Activated T-helper 1 cell treated with anti-CD3 and anti-CD28 coated beads, Interleukin-12 subunit alpha, Interleukin-12 subunit beta, Interleukin-2, Interleukin-4 antibody, amounts not matched to agents 30 ng/mL and 10 ng/mL and 1 ng/mL, durations not matched to agents 14 hours and 24 hours and 36 hours (primary cell): ENCODE measurements around the gene TIFAB. TPM values are rescaled to one million over a fixed set of nuclear protein-coding genes. Genes with fewer than 3 reads are reported as not detected.

Experiments used
- DNase-seq: peaks from one replicate; pipeline ENCODE4 v3.0.0; 2021; ENCODE audit warnings: low spot score
- H3K27ac Mint-ChIP-seq: one replicate; pipeline ENCODE4 v1.8.0; 2021; ENCODE audit warnings: mild to moderate bottlenecking, mixed read lengths
- H3K27me3 Mint-ChIP-seq: one replicate; pipeline ENCODE4 v1.8.0; 2022; ENCODE audit warnings: mild to moderate bottlenecking, moderate library complexity, mixed read lengths; ENCODE audit not compliant: insufficient read depth
- H3K36me3 Mint-ChIP-seq: one replicate; pipeline ENCODE4 v1.8.0; 2021; ENCODE audit warnings: low read depth, mixed read lengths
- H3K4me1 Mint-ChIP-seq: one replicate; pipeline ENCODE4 v1.8.0; 2021; ENCODE audit warnings: low read depth, mixed read lengths
- H3K4me3 Mint-ChIP-seq: one replicate; pipeline ENCODE4 v1.8.0; 2021; ENCODE audit warnings: mild to moderate bottlenecking, moderate library complexity, mixed read lengths
- H3K9me3 Mint-ChIP-seq: one replicate; pipeline ENCODE4 v1.8.0; 2021; ENCODE audit warnings: mixed read lengths
- intact Hi-C: fragments of 100-400 bp; cut with micrococcal nuclease; formaldehyde crosslinking; loops from one replicate; pipeline ENCODE4 v1.15.1; 2024
- total RNA-seq: library from RNA; stranded (reverse); gene quantifications from 2 replicates; pipeline ENCODE4 v1.2.3, GENCODE V29; 2022

TIFAB gene
- total RNA-seq, 1 donor from 2014 or later = not detected

DNA sequence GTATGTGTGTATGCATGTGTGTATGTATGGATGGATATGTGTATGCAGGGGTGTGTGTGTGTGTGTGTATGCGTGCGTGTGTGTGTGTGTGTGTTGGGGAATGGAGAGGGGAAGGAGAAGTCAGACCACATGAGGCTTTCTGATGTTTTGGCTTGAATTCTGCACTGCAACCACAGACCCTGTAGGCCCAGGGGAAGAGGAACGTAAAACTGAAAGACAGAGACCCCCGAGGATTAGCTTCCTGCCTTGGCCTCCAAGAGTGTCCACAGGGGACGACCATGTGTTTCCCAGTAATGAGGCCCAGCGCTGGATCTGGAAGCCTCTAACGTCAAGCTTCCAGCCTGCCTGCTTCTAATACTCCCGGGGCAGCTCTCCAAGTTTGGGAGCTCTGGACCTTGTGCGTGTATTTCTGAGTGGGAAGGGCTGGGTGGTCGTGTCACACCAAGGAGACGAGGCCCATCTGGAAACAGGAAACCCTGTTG lies 10.8 kb downstream of the TIFAB start:
- Mint-ChIP-seq H3K4me3 (no peak overlapping the region), H3K27ac (no peak overlapping the region), H3K9me3 (no peaks in the 10 kb centered on the region), H3K4me1 (no peaks in the 10 kb centered on the region), H3K36me3 (no peaks in the 10 kb centered on the region), H3K27me3 (peaks cover 5% of the 10 kb centered on the region)
- DNase-seq = no peak
- intact Hi-C loops = no loop called here

DNA sequence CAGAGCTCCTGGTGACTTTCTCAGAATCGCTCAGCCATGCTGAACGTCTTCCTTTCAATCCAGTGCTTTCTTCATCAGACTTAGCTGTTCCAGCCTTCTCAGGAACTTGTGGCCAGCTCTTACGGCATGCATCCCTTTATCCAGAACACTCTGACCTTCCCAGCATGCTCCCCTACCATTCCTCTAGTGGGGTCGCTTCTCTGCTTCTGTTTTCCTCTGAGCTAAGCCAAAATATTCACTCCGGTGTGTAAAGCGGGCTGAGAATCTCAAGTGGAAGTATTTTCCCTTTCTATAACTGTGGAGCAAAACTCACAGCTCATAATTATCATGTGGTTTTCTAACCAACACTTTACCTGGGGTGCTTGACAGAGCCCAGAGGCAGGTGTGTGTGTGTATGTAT lies 11.2 kb downstream of the TIFAB start:
- peaks cover 5% of the 10 kb centered on the region for H3K27me3 Mint-ChIP-seq
- intact Hi-C loops = no loop called here
- no peaks in the 10 kb centered on the region for H3K36me3 Mint-ChIP-seq
- H3K4me3 Mint-ChIP-seq = no peak overlapping the region
- no peaks in the 10 kb centered on the region for H3K4me1 Mint-ChIP-seq
- no peak overlapping the region for H3K27ac Mint-ChIP-seq
- H3K9me3 Mint-ChIP-seq = no peaks in the 10 kb centered on the region
- no peak for DNase-seq

DNA sequence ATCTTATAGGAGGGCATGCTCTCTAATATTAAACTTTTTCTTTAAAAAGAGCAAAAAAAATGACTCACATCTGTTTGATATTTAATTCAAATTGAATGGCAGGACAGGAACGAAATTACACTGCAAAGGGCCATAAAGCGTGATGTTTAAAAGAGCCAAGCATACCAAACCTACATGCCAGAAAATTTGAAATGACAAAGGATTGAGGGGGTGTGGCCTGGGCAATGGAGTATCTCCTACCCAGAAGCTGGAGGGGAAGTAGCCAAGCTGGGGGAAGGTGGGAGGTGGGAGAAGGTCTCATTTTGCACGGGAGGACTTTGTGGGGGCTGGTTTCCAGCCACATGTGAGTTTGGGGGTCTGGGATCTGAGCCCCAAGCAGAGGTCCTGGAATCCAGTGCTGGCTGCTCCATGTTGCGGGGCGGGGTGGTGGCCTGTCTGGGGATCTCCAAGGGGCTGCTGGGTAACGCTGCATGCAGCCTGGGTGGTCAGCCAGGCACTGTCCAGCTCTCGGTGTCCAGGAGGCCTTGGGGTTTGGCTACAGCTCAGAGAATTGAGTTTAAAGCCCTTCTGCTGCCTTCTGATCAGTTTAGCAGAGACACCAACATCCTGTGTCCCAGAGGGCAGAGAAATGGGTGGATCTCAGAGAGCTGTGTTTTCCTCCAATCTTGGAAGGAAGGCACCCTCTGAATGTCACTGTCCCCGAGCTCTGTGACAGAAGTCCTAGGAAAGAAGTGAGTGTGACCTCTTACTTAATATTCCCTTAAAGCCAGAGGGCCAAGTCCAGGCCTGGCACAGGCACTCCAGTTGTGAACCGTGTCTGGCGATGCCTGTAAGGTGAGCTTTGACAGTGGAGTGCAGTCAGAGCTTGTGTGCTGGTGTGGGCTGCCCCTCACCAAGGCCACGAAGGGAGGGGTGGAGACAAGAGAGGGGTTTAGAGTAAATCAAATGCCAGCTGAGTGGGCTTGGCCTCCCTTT lies 12.6 kb downstream of the TIFAB start:
- no peak overlapping the region for H3K4me3 Mint-ChIP-seq
- H3K27me3 Mint-ChIP-seq = peaks cover 7% of the 10 kb centered on the region
- H3K27ac Mint-ChIP-seq = no peak overlapping the region
- no peaks in the 10 kb centered on the region for H3K4me1 Mint-ChIP-seq
- H3K36me3 Mint-ChIP-seq = no peaks in the 10 kb centered on the region
- DNase-seq = no peak
- intact Hi-C loops = no loop called here
- no peaks in the 10 kb centered on the region for H3K9me3 Mint-ChIP-seq

DNA sequence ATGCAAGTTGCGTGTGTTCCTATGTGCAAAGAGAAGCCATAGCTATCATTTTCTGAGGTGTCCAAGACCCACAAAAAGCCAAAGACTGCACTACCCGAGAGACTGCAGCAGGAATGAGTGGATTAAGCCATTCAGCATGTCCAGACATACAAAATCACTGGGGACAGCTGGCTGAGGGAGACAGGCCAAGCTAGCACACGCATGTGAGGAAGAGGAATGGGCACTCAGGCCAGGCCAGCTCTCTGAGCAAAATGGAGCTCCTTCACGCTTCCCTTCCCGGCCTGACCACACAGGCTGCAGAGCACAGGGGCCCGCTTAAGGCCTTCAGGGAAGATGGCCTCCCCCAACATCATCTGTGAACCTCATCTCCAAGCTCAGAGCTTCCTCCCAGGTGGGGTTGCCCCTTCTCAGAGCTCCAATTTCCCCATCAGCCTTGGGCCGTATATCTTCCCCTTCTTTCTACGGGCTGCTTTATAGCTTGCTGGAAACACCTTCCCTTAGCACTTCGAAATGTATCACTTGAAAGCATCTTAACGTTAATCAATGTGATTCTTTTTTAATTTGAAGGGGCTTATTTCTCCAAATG lies 13.4 kb downstream of the TIFAB start:
- Mint-ChIP-seq H3K27me3 (peaks cover 10% of the 10 kb centered on the region), H3K36me3 (no peaks in the 10 kb centered on the region), H3K4me1 (no peaks in the 10 kb centered on the region), H3K4me3 (no peak overlapping the region), H3K9me3 (no peaks in the 10 kb centered on the region), H3K27ac (no peak overlapping the region)
- intact Hi-C loops = no loop called here
- no peak for DNase-seq

DNA sequence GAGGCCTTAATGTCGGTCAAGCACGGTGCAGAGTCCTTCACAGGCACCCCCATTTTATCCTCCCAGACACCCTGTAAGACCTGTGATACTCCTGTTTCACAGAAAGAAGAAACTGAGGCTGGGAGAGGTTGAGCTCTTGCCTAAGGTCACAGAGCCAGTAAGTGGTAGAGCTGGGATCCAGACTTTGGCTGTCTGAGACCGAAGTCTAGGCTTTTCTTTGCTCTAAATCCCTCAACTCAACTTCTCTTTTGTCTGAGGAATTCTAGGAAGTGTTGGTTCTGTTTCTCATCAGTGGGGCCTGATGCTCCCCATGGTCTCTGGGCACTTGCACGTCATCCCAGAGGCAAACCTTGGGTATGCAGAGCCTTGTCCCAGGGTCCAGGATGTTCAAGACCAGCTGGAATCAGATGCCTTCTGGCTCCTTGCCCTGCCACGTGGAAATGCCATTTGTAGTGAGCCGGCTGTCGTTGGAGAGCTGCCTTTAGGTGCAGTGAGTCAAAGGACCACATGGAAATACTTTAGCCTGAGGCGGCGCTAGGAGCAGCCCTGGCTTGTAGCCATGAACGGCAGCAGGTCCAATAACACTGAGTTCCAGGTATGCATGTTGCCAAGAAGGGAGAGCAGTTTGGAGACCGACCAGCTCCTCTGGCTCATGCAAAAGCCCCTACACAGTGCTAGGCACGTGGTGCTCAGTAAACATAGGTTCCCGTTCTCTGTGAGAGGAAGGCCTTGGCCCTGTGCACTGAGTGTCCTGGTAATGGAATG lies 14.2 kb downstream of the TIFAB start:
- H3K9me3 Mint-ChIP-seq = no peaks in the 10 kb centered on the region
- H3K4me1 Mint-ChIP-seq = no peaks in the 10 kb centered on the region
- peaks cover 12% of the 10 kb centered on the region for H3K27me3 Mint-ChIP-seq
- no peak for DNase-seq
- no peaks in the 10 kb centered on the region for H3K36me3 Mint-ChIP-seq
- intact Hi-C loops = no loop called here
- H3K4me3 Mint-ChIP-seq = no peak overlapping the region
- no peak overlapping the region for H3K27ac Mint-ChIP-seq

DNA sequence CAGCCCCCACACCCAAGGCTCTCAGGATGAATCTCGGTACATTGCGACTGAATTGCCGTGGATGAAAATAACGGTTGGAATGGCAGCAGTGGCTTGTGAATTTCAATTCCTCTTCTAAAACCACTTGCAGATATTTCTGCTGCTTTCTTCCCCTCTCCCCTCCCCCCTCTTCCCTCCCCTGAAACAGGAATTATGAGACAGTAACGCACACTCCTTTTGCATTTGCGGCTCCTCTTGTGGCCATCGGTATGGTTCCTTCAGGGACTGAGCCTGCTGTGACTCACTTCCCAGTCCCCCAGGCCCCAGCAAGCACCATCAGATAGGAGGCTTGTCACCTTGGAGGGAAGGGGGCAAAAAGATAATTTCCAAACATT lies 14.7 kb downstream of the TIFAB start:
- intact Hi-C loops = no loop called here
- peaks cover 12% of the 10 kb centered on the region for H3K27me3 Mint-ChIP-seq
- DNase-seq = no peak
- no peaks in the 10 kb centered on the region for H3K36me3 Mint-ChIP-seq
- H3K4me3 Mint-ChIP-seq = no peak overlapping the region
- no peaks in the 10 kb centered on the region for H3K4me1 Mint-ChIP-seq
- no peak overlapping the region for H3K27ac Mint-ChIP-seq
- H3K9me3 Mint-ChIP-seq = no peaks in the 10 kb centered on the region

DNA sequence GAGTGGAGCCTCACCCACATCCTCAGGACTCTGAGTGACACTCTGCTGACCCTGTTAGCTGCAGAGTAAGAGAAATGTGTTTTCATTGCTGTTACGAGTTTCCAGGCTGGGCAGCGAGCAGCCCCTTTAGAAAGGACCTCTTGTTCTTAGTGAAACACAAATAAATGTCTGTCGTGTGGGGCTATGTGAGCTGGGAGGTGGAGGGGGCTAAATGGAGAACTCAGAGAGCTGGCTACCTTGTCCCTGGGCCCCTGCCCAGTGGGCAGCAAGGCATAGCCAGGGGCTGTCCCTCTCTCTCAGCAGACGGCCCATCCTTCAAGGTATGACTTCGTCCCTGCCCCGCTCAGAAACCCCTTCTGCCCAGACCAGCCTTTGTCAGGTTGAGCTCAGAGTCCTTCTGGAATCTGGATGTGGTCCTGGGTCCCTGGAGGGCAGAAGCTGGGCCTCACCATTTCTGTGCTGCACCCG lies 15.2 kb downstream of the TIFAB start:
- no peak for DNase-seq
- intact Hi-C loops = no loop called here
- Mint-ChIP-seq H3K4me1 (no peaks in the 10 kb centered on the region), H3K36me3 (no peaks in the 10 kb centered on the region), H3K9me3 (no peaks in the 10 kb centered on the region), H3K27me3 (peaks cover 12% of the 10 kb centered on the region), H3K4me3 (no peak overlapping the region), H3K27ac (no peak overlapping the region)

DNA sequence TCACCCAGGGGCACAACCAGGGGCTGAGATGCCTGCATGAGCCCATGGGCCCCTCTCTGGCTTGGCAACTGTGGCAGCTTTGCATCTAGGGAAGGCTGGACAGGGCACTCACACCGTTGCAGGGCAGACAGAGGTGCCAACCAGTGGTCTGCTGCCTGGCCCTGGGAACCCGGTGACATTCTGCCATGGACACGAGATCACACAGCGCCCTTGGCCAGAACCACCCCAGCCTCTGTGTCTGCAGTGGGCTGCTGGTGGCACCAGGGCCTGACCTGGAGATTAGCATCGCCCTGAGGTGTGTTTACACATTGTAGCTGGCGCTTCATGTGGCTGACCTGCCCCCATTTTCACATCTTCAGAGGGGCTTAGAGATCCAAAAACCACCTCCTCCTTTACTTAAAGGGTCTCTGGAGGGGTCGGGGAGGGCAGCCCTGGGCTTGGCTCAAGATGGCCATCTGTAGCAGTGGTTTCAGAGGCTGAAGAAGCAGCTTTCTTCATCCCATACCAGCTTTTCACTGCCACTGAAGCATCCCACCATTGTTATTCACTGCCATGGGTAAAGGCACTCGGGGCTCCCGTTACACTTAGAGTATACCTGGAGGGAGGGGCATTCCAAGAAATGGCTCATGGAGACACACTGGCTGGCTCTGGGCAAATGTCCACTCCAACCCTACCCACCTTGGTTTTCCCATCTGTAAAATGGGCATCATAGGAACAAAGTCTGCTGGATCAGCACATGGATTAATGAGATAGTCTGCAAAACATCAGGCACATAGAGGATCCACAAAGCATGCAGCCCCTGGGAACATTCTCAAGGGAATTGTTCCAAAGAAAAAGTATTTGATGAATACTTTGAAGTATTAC lies 16.5 kb downstream of the TIFAB start:
- Mint-ChIP-seq H3K4me1 (no peaks in the 10 kb centered on the region), H3K9me3 (no peaks in the 10 kb centered on the region), H3K27me3 (peaks cover 12% of the 10 kb centered on the region), H3K4me3 (no peak overlapping the region), H3K27ac (no peak overlapping the region), H3K36me3 (no peaks in the 10 kb centered on the region)
- no peak for DNase-seq
- intact Hi-C loops = no loop called here

DNA sequence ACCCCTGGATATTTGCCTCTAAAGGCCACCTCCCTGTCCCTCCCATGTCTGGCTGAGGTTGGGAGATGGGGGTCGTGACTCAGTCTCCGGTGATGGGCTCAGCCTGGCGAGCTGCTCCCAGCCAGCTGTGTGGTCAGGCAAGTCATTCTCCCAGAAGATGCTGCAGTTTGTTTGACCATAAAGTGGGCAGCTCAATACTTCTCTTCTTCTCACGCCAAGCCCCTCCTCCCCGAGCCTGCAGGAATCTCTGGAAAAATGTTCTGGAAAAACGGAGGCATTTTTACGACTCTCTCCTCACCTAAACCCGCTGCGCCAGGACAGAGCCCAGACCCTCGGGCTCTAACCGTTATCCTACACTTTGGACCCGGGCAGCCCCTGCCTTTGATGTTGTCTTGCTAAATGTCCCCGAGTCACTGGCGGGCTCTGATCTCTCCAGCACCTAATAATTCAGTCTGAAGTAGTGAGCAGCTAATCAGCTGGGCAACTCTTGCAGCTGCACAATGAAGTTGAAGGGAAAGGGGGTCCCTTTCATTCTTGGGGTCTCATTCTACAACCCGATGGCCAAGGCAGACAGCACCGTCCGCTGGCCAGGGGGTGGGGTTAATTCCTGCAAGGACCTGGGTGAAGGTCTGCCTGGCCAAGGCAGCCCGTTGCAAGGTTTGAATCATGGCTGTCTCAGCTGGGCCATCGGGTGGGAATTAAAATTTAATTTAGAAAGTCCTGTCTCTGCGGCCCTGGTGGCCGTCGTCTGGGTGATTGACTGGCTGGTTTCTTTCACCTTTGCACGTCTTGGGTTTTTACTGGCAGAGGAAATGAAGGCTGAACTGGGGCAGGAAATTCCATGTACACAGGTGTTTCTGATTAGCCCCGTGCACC lies 17.3 kb downstream of the TIFAB start:
- H3K4me3 Mint-ChIP-seq = no peak overlapping the region
- intact Hi-C loops = no loop called here
- no peak overlapping the region for H3K27ac Mint-ChIP-seq
- H3K9me3 Mint-ChIP-seq = no peaks in the 10 kb centered on the region
- H3K4me1 Mint-ChIP-seq = no peaks in the 10 kb centered on the region
- H3K27me3 Mint-ChIP-seq = peaks cover 12% of the 10 kb centered on the region
- DNase-seq = no peak
- H3K36me3 Mint-ChIP-seq = no peaks in the 10 kb centered on the region

DNA sequence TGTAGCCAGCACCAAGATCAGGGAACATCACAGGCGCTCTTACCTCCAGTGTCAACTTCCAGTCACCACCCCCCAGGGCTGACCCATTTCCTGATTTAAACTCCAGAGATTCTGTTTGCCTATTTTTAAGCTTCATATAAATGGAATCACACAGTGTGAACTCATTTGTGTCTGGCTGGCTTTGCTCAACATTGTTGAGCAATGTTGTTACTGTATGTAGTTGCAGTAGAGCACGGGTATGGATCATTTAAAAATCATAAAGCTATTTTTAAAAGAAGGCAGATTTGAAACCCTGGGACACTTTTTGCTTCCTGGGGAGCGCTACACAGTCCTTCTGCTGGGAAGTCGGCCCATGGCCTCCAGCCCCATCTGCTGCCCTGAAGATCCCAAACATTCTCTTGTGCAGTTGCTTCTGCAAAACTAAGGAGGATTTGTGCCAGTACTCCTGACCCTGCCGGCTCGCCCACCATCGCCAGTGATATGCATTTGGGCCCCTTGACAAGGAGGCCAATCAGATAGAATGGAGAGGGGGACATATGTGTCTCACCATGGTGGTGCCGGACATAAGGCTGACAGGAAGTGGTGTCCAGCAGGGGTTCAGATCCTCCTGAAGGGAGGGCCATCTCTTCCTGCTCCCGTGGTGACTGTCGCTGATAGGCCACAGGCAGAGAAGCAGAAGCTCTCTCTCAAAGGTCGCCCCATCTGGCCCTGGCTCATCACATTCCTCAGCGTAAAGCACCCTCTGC lies 18.3 kb downstream of the TIFAB start:
- intact Hi-C loops = no loop called here
- no peak for DNase-seq
- Mint-ChIP-seq H3K9me3 (no peaks in the 10 kb centered on the region), H3K4me3 (no peak overlapping the region), H3K27me3 (peaks cover 12% of the 10 kb centered on the region), H3K27ac (no peak overlapping the region), H3K4me1 (no peaks in the 10 kb centered on the region), H3K36me3 (no peaks in the 10 kb centered on the region)

DNA sequence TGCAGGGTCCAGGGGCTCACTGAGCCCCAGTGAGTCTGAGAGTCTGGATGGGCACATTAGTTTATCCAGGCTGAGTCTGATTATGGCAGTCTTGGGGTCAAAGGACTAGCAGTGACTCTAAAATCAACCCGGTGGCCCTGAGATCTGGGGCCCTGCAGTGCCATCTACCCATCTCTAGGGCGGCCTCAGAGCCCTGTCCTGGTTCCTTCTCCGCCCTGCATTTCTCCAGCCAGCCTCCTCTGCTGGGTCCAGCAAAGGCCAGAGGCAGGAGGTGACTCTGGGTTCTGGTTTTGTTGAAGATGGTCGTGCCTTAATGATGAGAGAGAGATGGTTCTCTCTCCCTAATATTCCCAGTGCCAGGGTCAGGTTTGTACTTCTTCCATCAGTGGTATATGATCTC lies 20.0 kb downstream of the TIFAB start:
- H3K27me3 Mint-ChIP-seq = peaks cover 12% of the 10 kb centered on the region
- no peak overlapping the region for H3K27ac Mint-ChIP-seq
- no peak overlapping the region for H3K4me3 Mint-ChIP-seq
- H3K4me1 Mint-ChIP-seq = no peaks in the 10 kb centered on the region
- no peaks in the 10 kb centered on the region for H3K36me3 Mint-ChIP-seq
- H3K9me3 Mint-ChIP-seq = peaks cover 7% of the 10 kb centered on the region
- intact Hi-C loops = no loop called here
- no peak for DNase-seq
